ENCODE measurements around the gene GPHA2.

GPHA2 gene

GRCh38 chr11:64967375-64967774 is 31.7 kb upstream of the GPHA2 start:
- no peak for TF ChIP-seq CTCF (IDR thresholded peaks at IDR 0.05; ENCODE audit: insufficient read depth, low read depth, low read length, missing control alignments)
- H3K4me3 ChIP-seq (ENCODE audit: low read depth, low read length) = no peak overlapping the region
- no peak for DNase-seq (ENCODE audit: low read depth)

- TF ChIP-seq CTCF (IDR thresholded peaks at IDR 0.05; ENCODE audit: insufficient read depth, low read depth, low read length, missing control alignments) = no peak
- no peak overlapping the region for H3K4me3 ChIP-seq (ENCODE audit: low read depth, low read length)
- no peak for DNase-seq (ENCODE audit: low read depth)
These were observed 27.5 kb upstream of the GPHA2 start for GRCh38 chr11:64963072-64963631.

GRCh38 chr11:64960719-64961118 is 25.0 kb upstream of the GPHA2 start:
- no peak for DNase-seq (ENCODE audit: low read depth)
- no peak overlapping the region for H3K4me3 ChIP-seq (ENCODE audit: low read depth, low read length)
- no peak for TF ChIP-seq CTCF (IDR thresholded peaks at IDR 0.05; ENCODE audit: insufficient read depth, low read depth, low read length, missing control alignments)

- TF ChIP-seq CTCF (IDR thresholded peaks at IDR 0.05; ENCODE audit: insufficient read depth, low read depth, low read length, missing control alignments) = no peak
- DNase-seq (ENCODE audit: low read depth) = no peak
- H3K4me3 ChIP-seq (ENCODE audit: low read depth, low read length) = no peak overlapping the region
These were observed 23.8 kb upstream of the GPHA2 start for GRCh38 chr11:64959498-64959897.

- H3K4me3 ChIP-seq (ENCODE audit: low read depth, low read length) = no peak overlapping the region
- no peak for DNase-seq (ENCODE audit: low read depth)
- no peak for TF ChIP-seq CTCF (IDR thresholded peaks at IDR 0.05; ENCODE audit: insufficient read depth, low read depth, low read length, missing control alignments)
These were observed 18.5 kb upstream of the GPHA2 start for GRCh38 chr11:64954201-64954600.

GRCh38 chr11:64951529-64951928 is 15.8 kb upstream of the GPHA2 start:
- DNase-seq (ENCODE audit: low read depth) = no peak
- H3K4me3 ChIP-seq (ENCODE audit: low read depth, low read length) = no peak overlapping the region
- no peak for TF ChIP-seq CTCF (IDR thresholded peaks at IDR 0.05; ENCODE audit: insufficient read depth, low read depth, low read length, missing control alignments)

- no peak for DNase-seq (ENCODE audit: low read depth)
- no peak for TF ChIP-seq CTCF (IDR thresholded peaks at IDR 0.05; ENCODE audit: insufficient read depth, low read depth, low read length, missing control alignments)
- H3K4me3 ChIP-seq (ENCODE audit: low read depth, low read length) = no peak overlapping the region
These were observed 11.6 kb upstream of the GPHA2 start for GRCh38 chr11:64947208-64947814.

All from GM12865 (cell line).